T-helper 1 cell treated with Interleukin-12 subunit alpha and Interleukin-12 subunit beta and Interleukin-4 antibody, amounts not matched to agents 30 μg/mL and 1 μg/mL, for 36 hours (primary cell): ENCODE data around the gene IGFBP2.

Experiments
- H3K27ac Mint-ChIP-seq: one replicate; pipeline ENCODE4 v1.8.0; 2021; ENCODE audit warnings: mild to moderate bottlenecking, mixed read lengths
- H3K27me3 Mint-ChIP-seq: one replicate; pipeline ENCODE4 v1.8.0; 2021; ENCODE audit warnings: low read depth, mixed read lengths
- H3K36me3 Mint-ChIP-seq: one replicate; pipeline ENCODE4 v1.8.0; 2021; ENCODE audit warnings: low read depth, mixed read lengths
- H3K4me1 Mint-ChIP-seq: one replicate; pipeline ENCODE4 v1.8.0; 2021; ENCODE audit warnings: low read depth, mixed read lengths
- H3K4me3 Mint-ChIP-seq: one replicate; pipeline ENCODE4 v1.8.0; 2021; ENCODE audit warnings: mild to moderate bottlenecking, moderate library complexity, mixed read lengths
- H3K9me3 Mint-ChIP-seq: one replicate; pipeline ENCODE4 v1.8.0; 2021; ENCODE audit warnings: mixed read lengths

Gene IGFBP2

GRCh38 chr2:216657980-216658379 lies 24.8 kb downstream of the IGFBP2 start:
- Mint-ChIP-seq H3K4me1 (peaks cover 1% of the 10 kb centered on the region), H3K9me3 (no peaks in the 10 kb centered on the region), H3K4me3 (no peak overlapping the region), H3K36me3 (no peaks in the 10 kb centered on the region), H3K27me3 (peaks cover 4% of the 10 kb centered on the region), H3K27ac (no peak overlapping the region)

- no peaks in the 10 kb centered on the region for H3K4me1 Mint-ChIP-seq
- no peaks in the 10 kb centered on the region for H3K36me3 Mint-ChIP-seq
- H3K27ac Mint-ChIP-seq: no peak overlapping the region
- no peak overlapping the region for H3K4me3 Mint-ChIP-seq
- no peaks in the 10 kb centered on the region for H3K27me3 Mint-ChIP-seq
- no peaks in the 10 kb centered on the region for H3K9me3 Mint-ChIP-seq
Observed at GRCh38 chr2:216658757-216659156, 25.5 kb downstream of the IGFBP2 start.

- H3K27ac Mint-ChIP-seq: no peak overlapping the region
- H3K27me3 Mint-ChIP-seq: no peaks in the 10 kb centered on the region
- no peaks in the 10 kb centered on the region for H3K9me3 Mint-ChIP-seq
- H3K36me3 Mint-ChIP-seq: no peaks in the 10 kb centered on the region
- H3K4me1 Mint-ChIP-seq: no peaks in the 10 kb centered on the region
- H3K4me3 Mint-ChIP-seq: no peak overlapping the region
Observed at GRCh38 chr2:216659276-216659675, 26.1 kb downstream of the IGFBP2 start.

GRCh38 chr2:216660496-216660895 lies 27.3 kb downstream of the IGFBP2 start:
- Mint-ChIP-seq H3K9me3 (no peaks in the 10 kb centered on the region), H3K27me3 (no peaks in the 10 kb centered on the region), H3K27ac (no peak overlapping the region), H3K4me3 (no peak overlapping the region), H3K4me1 (no peaks in the 10 kb centered on the region), H3K36me3 (no peaks in the 10 kb centered on the region)

- no peaks in the 10 kb centered on the region for H3K36me3 Mint-ChIP-seq
- H3K27me3 Mint-ChIP-seq: no peaks in the 10 kb centered on the region
- no peak overlapping the region for H3K4me3 Mint-ChIP-seq
- no peaks in the 10 kb centered on the region for H3K4me1 Mint-ChIP-seq
- H3K27ac Mint-ChIP-seq: no peak overlapping the region
- no peaks in the 10 kb centered on the region for H3K9me3 Mint-ChIP-seq
Observed at GRCh38 chr2:216661051-216661450, 27.8 kb downstream of the IGFBP2 start.

GRCh38 chr2:216661639-216662375 lies 28.6 kb downstream of the IGFBP2 start:
- Mint-ChIP-seq H3K4me1 (no peaks in the 10 kb centered on the region), H3K27ac (no peak overlapping the region), H3K4me3 (no peak overlapping the region), H3K27me3 (no peaks in the 10 kb centered on the region), H3K36me3 (no peaks in the 10 kb centered on the region), H3K9me3 (no peaks in the 10 kb centered on the region)

GRCh38 chr2:216663106-216663505 lies 29.9 kb downstream of the IGFBP2 start:
- Mint-ChIP-seq H3K4me1 (no peaks in the 10 kb centered on the region), H3K27me3 (peaks cover 4% of the 10 kb centered on the region), H3K4me3 (no peak overlapping the region), H3K27ac (no peak overlapping the region), H3K36me3 (no peaks in the 10 kb centered on the region), H3K9me3 (no peaks in the 10 kb centered on the region)

- Mint-ChIP-seq H3K27me3 (peaks cover 4% of the 10 kb centered on the region), H3K4me3 (no peak overlapping the region), H3K4me1 (no peaks in the 10 kb centered on the region), H3K27ac (no peak overlapping the region), H3K9me3 (no peaks in the 10 kb centered on the region), H3K36me3 (no peaks in the 10 kb centered on the region)
Observed at GRCh38 chr2:216663846-216664245, 30.6 kb downstream of the IGFBP2 start.

- no peak overlapping the region for H3K27ac Mint-ChIP-seq
- no peaks in the 10 kb centered on the region for H3K36me3 Mint-ChIP-seq
- no peak overlapping the region for H3K4me3 Mint-ChIP-seq
- H3K27me3 Mint-ChIP-seq: peaks cover 11% of the 10 kb centered on the region
- H3K4me1 Mint-ChIP-seq: no peaks in the 10 kb centered on the region
- H3K9me3 Mint-ChIP-seq: no peaks in the 10 kb centered on the region
Observed at GRCh38 chr2:216664593-216665034, 31.4 kb downstream of the IGFBP2 start.

- Mint-ChIP-seq H3K9me3 (no peaks in the 10 kb centered on the region), H3K36me3 (no peaks in the 10 kb centered on the region), H3K27me3 (peaks cover 18% of the 10 kb centered on the region), H3K4me1 (no peaks in the 10 kb centered on the region), H3K27ac (no peak overlapping the region), H3K4me3 (no peak overlapping the region)
Observed at GRCh38 chr2:216665242-216665641, 32.0 kb downstream of the IGFBP2 start.

- no peak overlapping the region for H3K4me3 Mint-ChIP-seq
- H3K36me3 Mint-ChIP-seq: no peaks in the 10 kb centered on the region
- H3K27ac Mint-ChIP-seq: no peak overlapping the region
- H3K9me3 Mint-ChIP-seq: no peaks in the 10 kb centered on the region
- H3K4me1 Mint-ChIP-seq: no peaks in the 10 kb centered on the region
- H3K27me3 Mint-ChIP-seq: peaks cover 19% of the 10 kb centered on the region
Observed at GRCh38 chr2:216665717-216666116, 32.5 kb downstream of the IGFBP2 start.

GRCh38 chr2:216666461-216667233 lies 33.4 kb downstream of the IGFBP2 start:
- Mint-ChIP-seq H3K36me3 (no peaks in the 10 kb centered on the region), H3K27me3 (peaks cover 23% of the 10 kb centered on the region), H3K4me1 (no peaks in the 10 kb centered on the region), H3K27ac (no peak overlapping the region), H3K4me3 (no peak overlapping the region), H3K9me3 (no peaks in the 10 kb centered on the region)

GRCh38 chr2:216670266-216671080 lies 37.3 kb downstream of the IGFBP2 start:
- H3K27ac Mint-ChIP-seq: no peak overlapping the region
- H3K4me3 Mint-ChIP-seq: no peak overlapping the region
- H3K36me3 Mint-ChIP-seq: no peaks in the 10 kb centered on the region
- no peaks in the 10 kb centered on the region for H3K4me1 Mint-ChIP-seq
- H3K27me3 Mint-ChIP-seq: peaks cover 23% of the 10 kb centered on the region
- H3K9me3 Mint-ChIP-seq: no peaks in the 10 kb centered on the region

- Mint-ChIP-seq H3K27me3 (peaks cover 23% of the 10 kb centered on the region), H3K4me3 (no peak overlapping the region), H3K36me3 (no peaks in the 10 kb centered on the region), H3K27ac (no peak overlapping the region), H3K4me1 (no peaks in the 10 kb centered on the region), H3K9me3 (no peaks in the 10 kb centered on the region)
Observed at GRCh38 chr2:216671081-216671411, 37.8 kb downstream of the IGFBP2 start.
